Neural crest cell (in vitro differentiated cells): Measurements from ENCODE around the gene POLR1A. TPM values are rescaled to one million over a fixed set of nuclear protein-coding genes. Genes with fewer than 3 reads are reported as not detected.
"Not testable (repeated sequence)": the region's sequence is repeated elsewhere in the genome, so short reads cannot be mapped to it uniquely, and the experiment has no call there.

ENCODE experiments used
- DNase-seq: peaks from one replicate; pipeline ENCODE4 v3.0.0; 2021; ENCODE audit warnings: low read depth, mixed read lengths, low spot score
- H3K27ac Mint-ChIP-seq: one replicate; pipeline ENCODE4 v1.8.0; 2021; ENCODE audit warnings: mild to moderate bottlenecking, mixed read lengths; ENCODE audit not compliant: unreplicated experiment
- H3K27me3 Mint-ChIP-seq: 2 replicates; pipeline ENCODE4 v1.8.0; 2021; ENCODE audit warnings: low read depth, mild to moderate bottlenecking, mixed read lengths
- H3K36me3 Mint-ChIP-seq: 2 replicates; pipeline ENCODE4 v1.8.0; 2021; ENCODE audit warnings: low read depth, mild to moderate bottlenecking, mixed read lengths
- H3K4me1 Mint-ChIP-seq: 2 replicates; pipeline ENCODE4 v1.8.0; 2021; ENCODE audit warnings: mixed read lengths
- H3K4me3 Mint-ChIP-seq: one replicate; pipeline ENCODE4 v1.8.0; 2021; ENCODE audit warnings: mild to moderate bottlenecking, mixed read lengths
- H3K9me3 Mint-ChIP-seq: 2 replicates; pipeline ENCODE4 v1.8.0; 2021; ENCODE audit warnings: mixed read lengths
- CTCF ChIP-seq: fragments of 200-600 bp; sonication (generic); conservative IDR thresholded peaks from 2 replicates; pipeline ENCODE4 v1.5.0; 2021; ENCODE audit warnings: antibody characterized with exemption, mild to moderate bottlenecking
- total RNA-seq: library from RNA; stranded (reverse); gene quantifications from 2 replicates; pipeline ENCODE4 v1.2.1, GENCODE V29; 2021

Gene POLR1A
- total RNA-seq, 1 donor from 2014 or later, result 67.8 TPM

- Mint-ChIP-seq H3K27me3 (no peaks in the 10 kb centered on the region), H3K4me3 (peak overlapping the region; percentile 85), H3K36me3 (no peaks in the 10 kb centered on the region), H3K4me1 (peaks cover 50% of the 10 kb centered on the region), H3K9me3 (peaks cover 5% of the 10 kb centered on the region), H3K27ac (no peak overlapping the region)
- no peak for TF ChIP-seq CTCF
- no peak for DNase-seq
Observed at GRCh38 chr2:85995648-85996529, 109.8 kb downstream of the POLR1A start.

- no peak overlapping the region for H3K27ac Mint-ChIP-seq
- DNase-seq, result no peak
- H3K27me3 Mint-ChIP-seq, result no peaks in the 10 kb centered on the region
- TF ChIP-seq CTCF, result no peak
- H3K4me1 Mint-ChIP-seq, result peaks cover 44% of the 10 kb centered on the region
- no peak overlapping the region for H3K4me3 Mint-ChIP-seq
- no peaks in the 10 kb centered on the region for H3K36me3 Mint-ChIP-seq
- peaks cover 2% of the 10 kb centered on the region for H3K9me3 Mint-ChIP-seq
Observed at GRCh38 chr2:85994897-85995647, 110.6 kb downstream of the POLR1A start.

GRCh38 chr2:85994421-85994777 lies 111.3 kb downstream of the POLR1A start:
- no peaks in the 10 kb centered on the region for H3K27me3 Mint-ChIP-seq
- H3K27ac Mint-ChIP-seq, result no peak overlapping the region
- no peak overlapping the region for H3K4me3 Mint-ChIP-seq
- DNase-seq, result no peak
- H3K4me1 Mint-ChIP-seq, result peaks cover 40% of the 10 kb centered on the region
- no peak for TF ChIP-seq CTCF
- no peaks in the 10 kb centered on the region for H3K36me3 Mint-ChIP-seq
- peaks cover 2% of the 10 kb centered on the region for H3K9me3 Mint-ChIP-seq

- no peak overlapping the region for H3K27ac Mint-ChIP-seq
- H3K4me3 Mint-ChIP-seq, result no peak overlapping the region
- H3K36me3 Mint-ChIP-seq, result no peaks in the 10 kb centered on the region
- DNase-seq, result no peak
- peaks cover 2% of the 10 kb centered on the region for H3K9me3 Mint-ChIP-seq
- no peaks in the 10 kb centered on the region for H3K27me3 Mint-ChIP-seq
- H3K4me1 Mint-ChIP-seq, result peaks cover 24% of the 10 kb centered on the region
- TF ChIP-seq CTCF, result no peak
Observed at GRCh38 chr2:85992611-85993010, 113.1 kb downstream of the POLR1A start.

GRCh38 chr2:85992053-85992452 lies 113.6 kb downstream of the POLR1A start:
- DNase-seq, H3K27ac Mint-ChIP-seq, H3K4me3 Mint-ChIP-seq, H3K36me3 Mint-ChIP-seq, H3K27me3 Mint-ChIP-seq, H3K9me3 Mint-ChIP-seq: not testable (repeated sequence)
- peaks cover 20% of the 10 kb centered on the region for H3K4me1 Mint-ChIP-seq

- no peaks in the 10 kb centered on the region for H3K36me3 Mint-ChIP-seq
- peak overlapping the region; percentile 36 for H3K27ac Mint-ChIP-seq
- DNase-seq, result no peak
- TF ChIP-seq CTCF, result no peak
- H3K9me3 Mint-ChIP-seq, result no peaks in the 10 kb centered on the region
- H3K27me3 Mint-ChIP-seq, result no peaks in the 10 kb centered on the region
- H3K4me1 Mint-ChIP-seq, result peaks cover 4% of the 10 kb centered on the region
- H3K4me3 Mint-ChIP-seq, result no peak overlapping the region
Observed at GRCh38 chr2:85990084-85990483, 115.6 kb downstream of the POLR1A start.
